HCT116 (cell line): ENCODE data around the gene C2orf68. TPM values are rescaled to one million over a fixed set of nuclear protein-coding genes. Genes with fewer than 3 reads are reported as not detected.

Source experiments
- ATAC-seq: fragments of 200-7000 bp; cut with Tn5 transposase; 2 replicates; pipeline ENCODE4 v1.9.1; 2020; ENCODE audit warnings: mild to moderate bottlenecking, moderate library complexity
- BruUV-seq: library from RNA; stranded (reverse); fragments of 400-500 nt; replicated peaks from 2 replicates; lab custom pipeline; 2021; lab: Mats Ljungman, UMichigan
- CTCF ChIA-PET: fragments of 300-600 bp; sonication (Branson Sonifier 250); formaldehyde crosslinking; loops from one replicate; lab custom pipeline; 2021; ENCODE audit warnings: antibody characterized with exemption; lab: Charles Lee
- POLR2A ChIA-PET: fragments of 300-600, 350-600 bp; sonication (Branson Sonifier 250); formaldehyde crosslinking; loops from one replicate; lab custom pipeline; 2021; ENCODE audit warnings: antibody characterized with exemption; lab: Charles Lee
- RAD21 ChIA-PET, 2 experiments: fragments of 300-600 bp; sonication (Branson Sonifier 250); formaldehyde crosslinking; loops; one replicate each; lab custom pipeline; 2023; ENCODE audit warnings: low total read pairs in 2 of 2; ENCODE audit not compliant: uncharacterized antibody in 2 of 2, unreplicated experiment in 2 of 2, low non-redundant PET in 1 of 2; lab: Charles Lee
- DNase-seq: peaks from one replicate; pipeline ENCODE4 v3.0.0-alpha.2; 2010; ENCODE audit warnings: low read depth, low spot score
- H2AFZ ChIP-seq: fragments of 200-600 bp; shearing (Covaris generic), sonication (generic); 2 replicates; pipeline ENCODE4 v1.6.1; 2017; ENCODE audit warnings: low read depth, mixed run types, mixed read lengths, antibody characterized with exemption, low read length; ENCODE audit not compliant: poor library complexity, severe bottlenecking
- H3K27ac ChIP-seq: 2 replicates; pipeline ENCODE4 v1.5.1; 2012; ENCODE audit warnings: low read depth, low read length
- H3K27me3 ChIP-seq: fragments of 200-600 bp; sonication (generic); 2 replicates; pipeline ENCODE4 v1.6.1; 2016; ENCODE audit warnings: mixed run types, low read length, mixed read lengths; ENCODE audit not compliant: insufficient read depth
- H3K36me3 ChIP-seq, 2 experiments: fragments of 200-500 bp in 1 of 2; fragments of 200-600 bp in 1 of 2; sonication (Bioruptor generic) in 1 of 2; sonication (generic) in 1 of 2; 2 replicates each; pipeline versions ENCODE4 v1.5.1 to v1.6.1; 2014 to 2016; ENCODE audit warnings: low read length in 2 of 2, inconsistent platforms in 1 of 2, mixed read lengths in 1 of 2, mixed run types in 1 of 2; ENCODE audit not compliant: insufficient read depth in 2 of 2, control insufficient read depth in 1 of 2
- H3K4me1 ChIP-seq, 2 experiments: fragments of 200-600 bp in 1 of 2; sonication (generic) in 1 of 2; 2 replicates each; pipeline versions ENCODE4 v1.5.1 to v1.6.1; 2012 to 2017; ENCODE audit warnings: low read length in 2 of 2, inconsistent platforms in 1 of 2, mild to moderate bottlenecking in 1 of 2, mixed read lengths in 1 of 2, mixed run types in 1 of 2, moderate library complexity in 1 of 2; ENCODE audit not compliant: insufficient read depth in 2 of 2, control insufficient read depth in 1 of 2
- H3K4me2 ChIP-seq: fragments of 200-600 bp; sonication (generic); 2 replicates; pipeline ENCODE4 v1.6.1; 2017; ENCODE audit warnings: mixed run types, low read length, mixed read lengths
- H3K4me3 ChIP-seq, 2 experiments: fragments of 200-600 bp in 1 of 2; sonication (generic) in 1 of 2; replicated peaks in 1 of 2; 2 replicates each; pipeline ENCODE4 v1.5.1; 2011 to 2016; ENCODE audit warnings: low read length in 2 of 2, control low read depth in 1 of 2, low read depth in 1 of 2, mild to moderate bottlenecking in 1 of 2, mixed read lengths in 1 of 2, mixed run types in 1 of 2
- H3K79me2 ChIP-seq: fragments of 200-600 bp; sonication (generic); 2 replicates; pipeline ENCODE4 v1.6.1; 2017; ENCODE audit warnings: mild to moderate bottlenecking, mixed run types, low read length, moderate library complexity, mixed read lengths; ENCODE audit not compliant: insufficient read depth
- H3K9ac ChIP-seq: fragments of 200-600 bp; sonication (generic); 2 replicates; pipeline ENCODE4 v1.6.1; 2016; ENCODE audit warnings: low read length, mixed read lengths
- H3K9me2 ChIP-seq: fragments of 200-600 bp; sonication (generic), shearing (Covaris generic); 2 replicates; pipeline ENCODE4 v1.6.1; 2017; ENCODE audit warnings: mixed run types, mild to moderate bottlenecking, moderate library complexity; ENCODE audit not compliant: insufficient read depth
- H3K9me3 ChIP-seq, 2 experiments: fragments of 200-500 bp in 1 of 2; fragments of 200-600 bp in 1 of 2; sonication (Bioruptor generic) in 1 of 2; sonication (generic) in 1 of 2; 2 replicates each; pipeline ENCODE4 v1.6.1; 2014 to 2017; ENCODE audit warnings: low read length in 2 of 2, mixed read lengths in 2 of 2, inconsistent platforms in 1 of 2, low read depth in 1 of 2, mild to moderate bottlenecking in 1 of 2, mixed run types in 1 of 2, moderate library complexity in 1 of 2; ENCODE audit not compliant: control insufficient read depth in 1 of 2, insufficient read depth in 1 of 2
- H4K20me1 ChIP-seq: fragments of 200-600 bp; sonication (generic), shearing (Covaris generic); 2 replicates; pipeline ENCODE4 v1.6.1; 2017; ENCODE audit warnings: mixed run types, mild to moderate bottlenecking, moderate library complexity; ENCODE audit not compliant: insufficient read depth
- ATF3 ChIP-seq: IDR thresholded peaks from 2 replicates; pipeline ENCODE4 v1.6.1; 2012
- CEBPB ChIP-seq: IDR thresholded peaks from 2 replicates; pipeline ENCODE4 v1.6.1; 2012; ENCODE audit warnings: low read depth
- CTCF ChIP-seq, 3 experiments: fragments of 200-600 bp in 1 of 3; sonication (generic) in 1 of 3; IDR thresholded peaks in 2 of 3; conservative IDR thresholded peaks in 1 of 3; 2 replicates each; pipeline ENCODE4 v1.5.1; 2012 to 2017; ENCODE audit warnings: low read depth in 2 of 3, low read length in 2 of 3, antibody characterized with exemption in 1 of 3, borderline replicate concordance in 1 of 3, control low read depth in 1 of 3, mild to moderate bottlenecking in 1 of 3, mixed read lengths in 1 of 3, mixed run types in 1 of 3, moderate library complexity in 1 of 3; ENCODE audit not compliant: insufficient read depth in 1 of 3
- EGR1 ChIP-seq: IDR thresholded peaks from 2 replicates; pipeline ENCODE4 v1.6.1; 2012; ENCODE audit warnings: low read depth
- TCF7L2 ChIP-seq: IDR thresholded peaks from 2 replicates; pipeline ENCODE4 v1.7.0; 2011; ENCODE audit warnings: borderline replicate concordance, inconsistent platforms; ENCODE audit not compliant: insufficient read depth, insufficient read length; ENCODE audit errors: extremely low read depth
- ZNF274 ChIP-seq: fragments of 200-500 bp; sonication (Bioruptor generic); IDR thresholded peaks from 2 replicates; pipeline ENCODE4 v1.6.1; 2014; ENCODE audit warnings: mild to moderate bottlenecking, low read depth, low read length, inconsistent platforms
- intact Hi-C: fragments of 100-400 bp; cut with micrococcal nuclease; formaldehyde crosslinking; loops from 2 replicates; pipeline ENCODE4 v1.10.0; 2022
- total RNA-seq: library from RNA; stranded (reverse); gene quantifications from one replicate; pipeline ENCODE4 v1.2.1, GENCODE V29; 2021; ENCODE audit not compliant: unreplicated experiment

C2orf68 gene
- total RNA-seq, 1 experiment from 2014 or later: 21.8 TPM

- TF ChIP-seq CTCF (IDR thresholded peaks at IDR 0.05 in 2 of 3, conservative IDR thresholded peaks at IDR 0.05 in 1 of 3; ENCODE audit: borderline replicate concordance in 1 of 3, insufficient read depth in 1 of 3, low read depth in 2 of 3, low read length in 2 of 3) (no peak), ZNF274 (no peak), ATF3 (no peak), TCF7L2 (no peak)
Measured at GRCh38 chr2:85598594-85599340, 13.1 kb downstream of the C2orf68 start (continued).

- H3K9me2 ChIP-seq: no peaks in the 10 kb centered on the region
- no peak for TF ChIP-seq EGR1
- TF ChIP-seq TCF7L2: no peak
- no peak for TF ChIP-seq ATF3
- TF ChIP-seq CEBPB: no peak
- no peak overlapping the region for H3K4me3 ChIP-seq
- 0 out of 2 replicates have a peak overlapping the region, but pooled peaks have one; percentile 90 for H3K4me2 ChIP-seq
- no peaks in the 10 kb centered on the region for H4K20me1 ChIP-seq
- no peak overlapping the region for H2AFZ ChIP-seq
- H3K79me2 ChIP-seq: peaks cover 18% of the 10 kb centered on the region
- no peaks in the 10 kb centered on the region for H3K27me3 ChIP-seq
- H3K27ac ChIP-seq: no peak overlapping the region
- H3K9ac ChIP-seq: no peak overlapping the region
- H3K9me3 ChIP-seq: no peaks in the 10 kb centered on the region
- peaks cover 4 to 5% of the 10 kb centered on the region in 2 experiments; a peak in 3 of 4 replicates for H3K36me3 ChIP-seq
- intact Hi-C loops: no loop called here
- ChIA-PET RAD21 (no interaction called here), POLR2A (no interaction called here), CTCF (no interaction called here)
- no peak for DNase-seq
- peaks cover 14 to 30% of the 10 kb centered on the region in 2 experiments for H3K4me1 ChIP-seq
- no peak for ATAC-seq
- BruUV-seq: TSS peak; percentile 44
Measured at GRCh38 chr2:85597241-85597640, 14.6 kb downstream of the C2orf68 start.
